H9 (cell line): ENCODE data around the gene CEP83. TPM values are rescaled to one million over a fixed set of nuclear protein-coding genes. Genes with fewer than 3 reads are reported as not detected.

ENCODE experiments used
- DNase-seq: peaks from one replicate; pipeline ENCODE4 v3.0.0-alpha.2; 2017
- H2AFZ ChIP-seq: one replicate; pipeline ENCODE4 v1.6.1; 2013; ENCODE audit warnings: mild to moderate bottlenecking, low read length, control low read depth, moderate library complexity
- H2AK5ac ChIP-seq: 2 replicates; pipeline ENCODE4 v1.6.1; 2013; ENCODE audit warnings: low read length, control low read depth, mixed read lengths; ENCODE audit not compliant: insufficient read length
- H2BK120ac ChIP-seq: one replicate; pipeline ENCODE4 v1.6.1; 2013; ENCODE audit warnings: low read depth, mild to moderate bottlenecking, low read length, control low read depth, inconsistent platforms; ENCODE audit not compliant: poor library complexity, severe bottlenecking
- H2BK12ac ChIP-seq: 2 replicates; pipeline ENCODE4 v1.6.1; 2013; ENCODE audit warnings: low read length, control low read depth, mixed read lengths, low read depth; ENCODE audit not compliant: insufficient read length
- H2BK15ac ChIP-seq: 2 replicates; pipeline ENCODE4 v1.6.1; 2013; ENCODE audit warnings: low read depth, low read length, control low read depth
- H2BK20ac ChIP-seq: one replicate; pipeline ENCODE4 v1.6.1; 2013; ENCODE audit warnings: low read depth, mild to moderate bottlenecking, low read length, control low read depth, inconsistent platforms; ENCODE audit not compliant: poor library complexity, severe bottlenecking
- H2BK5ac ChIP-seq: 2 replicates; pipeline ENCODE4 v1.6.1; 2013; ENCODE audit warnings: low read length, control low read depth, mixed read lengths; ENCODE audit not compliant: insufficient read length
- H3K14ac ChIP-seq: 2 replicates; pipeline ENCODE4 v1.6.1; 2013; ENCODE audit warnings: low read length, control low read depth; ENCODE audit not compliant: insufficient read depth
- H3K18ac ChIP-seq: 2 replicates; pipeline ENCODE4 v1.6.1; 2013; ENCODE audit warnings: low read depth, mild to moderate bottlenecking, mixed read lengths, low read length, control low read depth; ENCODE audit not compliant: insufficient read length
- H3K23ac ChIP-seq: 2 replicates; pipeline ENCODE4 v1.6.1; 2013; ENCODE audit warnings: low read length, control low read depth, mixed read lengths, low read depth; ENCODE audit not compliant: insufficient read length
- H3K23me2 ChIP-seq: 2 replicates; pipeline ENCODE4 v1.6.1; 2013; ENCODE audit warnings: low read depth, mild to moderate bottlenecking, mixed read lengths, low read length, control low read depth; ENCODE audit not compliant: insufficient read length, poor library complexity, severe bottlenecking
- H3K27ac ChIP-seq: 2 replicates; pipeline ENCODE4 v1.5.1; 2013; ENCODE audit warnings: low read length, control low read depth, mixed read lengths, low read depth; ENCODE audit not compliant: insufficient read length
- H3K27me3 ChIP-seq: 2 replicates; pipeline ENCODE4 v1.6.1; 2013; ENCODE audit warnings: low read length, control low read depth, inconsistent platforms; ENCODE audit not compliant: insufficient read depth
- H3K4ac ChIP-seq: 2 replicates; pipeline ENCODE4 v1.6.1; 2013; ENCODE audit warnings: low read depth, mild to moderate bottlenecking, control low read depth, inconsistent platforms, low read length, moderate library complexity
- H3K4me1 ChIP-seq: 2 replicates; pipeline ENCODE4 v1.6.1; 2013; ENCODE audit warnings: low read length, control low read depth, inconsistent platforms; ENCODE audit not compliant: insufficient read depth
- H3K4me2 ChIP-seq: 2 replicates; pipeline ENCODE4 v1.6.1; 2013; ENCODE audit warnings: low read length, control low read depth, mixed read lengths; ENCODE audit not compliant: insufficient read length, insufficient read depth
- H3K56ac ChIP-seq: 2 replicates; pipeline ENCODE4 v1.6.1; 2013; ENCODE audit warnings: low read depth, mild to moderate bottlenecking, mixed read lengths, low read length, control low read depth; ENCODE audit not compliant: insufficient read length
- H3K79me1 ChIP-seq: 2 replicates; pipeline ENCODE4 v1.6.1; 2013; ENCODE audit warnings: low read depth, mild to moderate bottlenecking, moderate library complexity, low read length, control low read depth, inconsistent platforms; ENCODE audit not compliant: insufficient read depth, poor library complexity, severe bottlenecking
- H3K79me2 ChIP-seq: 2 replicates; pipeline ENCODE4 v1.6.1; 2013; ENCODE audit warnings: low read length, control low read depth, inconsistent platforms; ENCODE audit not compliant: insufficient read depth
- H3K9ac ChIP-seq: 2 replicates; pipeline ENCODE4 v1.6.1; 2013; ENCODE audit warnings: low read length, control low read depth, mixed read lengths; ENCODE audit not compliant: insufficient read length; ENCODE audit errors: extremely low read depth
- H3K9me3 ChIP-seq: one replicate; pipeline ENCODE4 v1.6.1; 2013; ENCODE audit warnings: low read depth, low read length, inconsistent platforms; ENCODE audit not compliant: control insufficient read depth
- H3T11ph ChIP-seq: one replicate; pipeline ENCODE4 v1.6.1; 2013; ENCODE audit warnings: mild to moderate bottlenecking, low read length, control low read depth, inconsistent platforms
- H4K20me1 ChIP-seq: one replicate; pipeline ENCODE4 v1.6.1; 2013; ENCODE audit not compliant: control insufficient read depth, insufficient read length, insufficient read depth
- H4K5ac ChIP-seq: 2 replicates; pipeline ENCODE4 v1.6.1; 2013; ENCODE audit warnings: low read depth, mild to moderate bottlenecking, mixed read lengths, low read length, control low read depth; ENCODE audit not compliant: insufficient read length
- H4K8ac ChIP-seq: replicated peaks from 2 replicates; pipeline ENCODE4 v1.6.1; 2013; ENCODE audit warnings: low read length, control low read depth, mixed read lengths, low read depth; ENCODE audit not compliant: insufficient read length
- H4K91ac ChIP-seq: 2 replicates; pipeline ENCODE4 v1.6.1; 2013; ENCODE audit warnings: low read depth, mild to moderate bottlenecking, moderate library complexity, mixed read lengths, low read length, control low read depth; ENCODE audit not compliant: insufficient read length
- H3K27ac Mint-ChIP-seq, 3 experiments: 2 replicates in 2 of 3; 3 replicates in 1 of 3; pipeline ENCODE4 v1.8.0; 2020 to 2021; ENCODE audit warnings: mixed read lengths in 3 of 3, mild to moderate bottlenecking in 1 of 3, moderate library complexity in 1 of 3
- H3K27me3 Mint-ChIP-seq: 2 replicates; pipeline ENCODE4 v1.8.0; 2021; ENCODE audit warnings: low read depth, mild to moderate bottlenecking, moderate library complexity, mixed read lengths
- H3K36me3 Mint-ChIP-seq, 3 experiments: 2 replicates in 2 of 3; 3 replicates in 1 of 3; pipeline ENCODE4 v1.8.0; 2020 to 2021; ENCODE audit warnings: low read depth in 3 of 3, mixed read lengths in 3 of 3; ENCODE audit not compliant: insufficient read depth in 1 of 3
- H3K4me1 Mint-ChIP-seq, 2 experiments: 2 replicates each; pipeline ENCODE4 v1.8.0; 2020; ENCODE audit warnings: mixed read lengths in 2 of 2
- H3K4me3 Mint-ChIP-seq, 2 experiments: 2 replicates in 1 of 2; 3 replicates in 1 of 2; pipeline ENCODE4 v1.8.0; 2020 to 2021; ENCODE audit warnings: mild to moderate bottlenecking in 2 of 2, mixed read lengths in 2 of 2, moderate library complexity in 1 of 2
- H3K9me3 Mint-ChIP-seq, 2 experiments: 2 replicates in 1 of 2; 3 replicates in 1 of 2; pipeline ENCODE4 v1.8.0; 2020; ENCODE audit warnings: mild to moderate bottlenecking in 2 of 2, mixed read lengths in 2 of 2, moderate library complexity in 1 of 2
- CTCF ChIP-seq: fragments of 200-600 bp; sonication (generic); conservative IDR thresholded peaks from 3 replicates; pipeline ENCODE4 v1.8.0; 2021; ENCODE audit warnings: antibody characterized with exemption, mild to moderate bottlenecking
- WGBS: extraction: QIAGEN DNeasy Blood & Tissue Kit; methylation state at CpG from one replicate; pipeline ENCODE4 v1.1.7; 2013; ENCODE audit warnings: missing lambda C conversion rate, low lambda C conversion rate, mixed read lengths; ENCODE audit not compliant: insufficient read length; ENCODE audit errors: extremely low coverage; 5-methylcytosine and 5-hydroxymethylcytosine counted together
- total RNA-seq: library from RNA; stranded (reverse); gene quantifications from 2 replicates; pipeline ENCODE4 v1.2.1, GENCODE V29; 2021

Gene CEP83
- total RNA-seq, 1 experiment from 2014 or later: 26.5 TPM

- no peak overlapping the region for H4K8ac ChIP-seq
- no peaks in the 10 kb centered on the region for H3K4me1 ChIP-seq
- Mint-ChIP-seq H3K27me3 (no peaks in the 10 kb centered on the region), H3K9me3 (peaks cover 2 to 3% of the 10 kb centered on the region in 2 experiments; a peak in 2 of 5 replicates), H3K27ac (no peak overlapping the region), H3K36me3 (peaks cover 17 to 25% (median 18%) of the 10 kb centered on the region in 3 experiments), H3K4me3 (no peak overlapping the region), H3K4me1 (peaks cover 5 to 10% of the 10 kb centered on the region in 2 experiments)
- no peak overlapping the region for H2BK120ac ChIP-seq
- no peaks in the 10 kb centered on the region for H3K23me2 ChIP-seq
- no peak overlapping the region for H4K5ac ChIP-seq
- H2BK5ac ChIP-seq: no peak overlapping the region
- H3K56ac ChIP-seq: no peak overlapping the region
- H3K4me2 ChIP-seq: no peak overlapping the region
- H3K9ac ChIP-seq: no peak overlapping the region
- no peak for TF ChIP-seq CTCF
- no peaks in the 10 kb centered on the region for H3K27me3 ChIP-seq
- H2BK15ac ChIP-seq: no peak overlapping the region
- H3K23ac ChIP-seq: no peak overlapping the region
- no peak overlapping the region for H3K18ac ChIP-seq
- no CpG with 5 or more reads among the region's 2 CpGs for WGBS
- no peaks in the 10 kb centered on the region for H4K20me1 ChIP-seq
- no peak overlapping the region for H2BK20ac ChIP-seq
- no peaks in the 10 kb centered on the region for H3K79me1 ChIP-seq
- H3K14ac ChIP-seq: no peak overlapping the region
- H3K4ac ChIP-seq: no peak overlapping the region
- no peak overlapping the region for H4K91ac ChIP-seq
- H3K9me3 ChIP-seq: no peaks in the 10 kb centered on the region
- DNase-seq: no peak
- H3K79me2 ChIP-seq: no peaks in the 10 kb centered on the region; the same call in 1 of the 2 replicates
- no peak overlapping the region for H3T11ph ChIP-seq
- no peak overlapping the region for H2AK5ac ChIP-seq
- H3K27ac ChIP-seq: no peak overlapping the region
- H2AFZ ChIP-seq: no peak overlapping the region
- no peak overlapping the region for H2BK12ac ChIP-seq
Measured at GRCh38 chr12:94404854-94405253, 54.8 kb downstream of the CEP83 start.
